ENCODE measurements around the gene TMEM132C. TPM values are rescaled to one million over a fixed set of nuclear protein-coding genes. Genes with fewer than 3 reads are reported as not detected.

The TMEM132C gene
- total and polyA plus RNA-seq, 2 of the 4 experiments (the other 2 are of a cell fraction) = not detected

DNA sequence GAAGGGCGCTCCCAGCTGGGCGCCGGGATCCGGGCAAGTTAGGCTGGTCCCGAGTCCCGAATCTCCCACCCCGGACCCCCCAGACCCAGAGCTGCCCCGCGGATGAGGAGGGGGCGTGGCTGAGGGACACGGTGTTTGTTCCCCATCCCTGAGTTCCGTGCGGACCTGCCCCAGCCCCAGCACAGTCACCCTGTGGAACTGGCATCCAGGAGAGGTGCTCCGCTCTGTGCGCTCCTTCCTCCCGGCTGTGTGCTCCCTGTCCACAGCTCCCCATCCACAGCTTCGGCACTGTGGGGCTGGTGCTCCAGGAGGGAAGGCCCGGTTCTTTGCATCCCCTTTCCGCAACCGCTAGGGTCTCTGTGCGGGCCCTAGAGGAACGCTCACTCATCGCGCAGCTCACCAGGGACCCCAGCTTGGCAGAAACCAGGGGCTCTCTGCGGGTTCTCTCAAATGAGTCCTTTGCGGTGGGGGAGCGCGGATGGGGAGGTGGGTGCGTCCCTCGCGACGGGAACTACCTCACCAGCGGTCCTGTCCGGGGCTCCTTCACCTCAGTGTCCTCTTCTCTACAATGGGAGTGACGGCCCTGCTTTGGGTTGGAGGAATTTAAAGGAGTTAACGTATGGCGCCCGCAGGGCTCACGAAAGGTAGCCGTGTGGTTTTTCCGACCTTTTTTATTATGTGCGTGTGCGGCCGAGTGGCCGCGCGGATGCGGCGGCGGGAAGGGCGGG is 845 bp downstream of the TMEM132C start:
- Histone ChIP-seq H3K14ac (replicated peaks; ENCODE audit: low read depth, low read length) (no peak overlapping the region), H3K4me2 (ENCODE audit: low read depth, low read length) (no peak overlapping the region), H2BK5ac (ENCODE audit: low read depth, low read length, poor library complexity, severe bottlenecking) (no peak overlapping the region), H2AK5ac (ENCODE audit: low read depth, low read length) (no peak overlapping the region), H2AFZ (replicated peaks; ENCODE audit: low read length, poor library complexity) (no peak overlapping the region), H4K91ac (ENCODE audit: insufficient read depth, low read depth, low read length) (no peak overlapping the region), H3K27ac (ENCODE audit: insufficient read depth, low read length) (no peak overlapping the region), H2BK20ac (ENCODE audit: low read depth, low read length) (no peak overlapping the region), H2AK9ac (replicated peaks; ENCODE audit: low read depth, low read length, poor library complexity) (no peak overlapping the region), H3K23ac (ENCODE audit: low read depth, low read length) (no peak overlapping the region), H3K9me3 (ENCODE audit: control insufficient read depth, insufficient read depth, low read length) (peaks cover 17% of the 10 kb centered on the region), H4K8ac (ENCODE audit: low read depth in 2 of 2, low read length in 2 of 2) (no peak overlapping the region), H3K79me1 (ENCODE audit: low read depth in 1 of 2, low read length in 2 of 2) (no peaks in the 10 kb centered on the region), H4K5ac (ENCODE audit: low read depth, low read length) (no peak overlapping the region), H3K36me3 (ENCODE audit: control insufficient read depth, insufficient read depth, low read length) (no peaks in the 10 kb centered on the region), H3K4me3 (ENCODE audit: insufficient read depth, low read depth, low read length) (no peak overlapping the region), H2BK15ac (ENCODE audit: low read depth, low read length) (no peak overlapping the region), H2BK120ac (ENCODE audit: low read depth, low read length) (no peak overlapping the region), H3K4ac (ENCODE audit: low read depth, low read length) (no peak overlapping the region), H3K9ac (ENCODE audit: low read depth, low read length) (no peak overlapping the region), H3K56ac (ENCODE audit: extremely low read depth, insufficient read depth, low read length) (no peak overlapping the region), H3K18ac (ENCODE audit: low read depth, low read length) (no peak overlapping the region), H3K4me1 (ENCODE audit: control insufficient read depth, insufficient read depth, low read length) (no peaks in the 10 kb centered on the region), H3K27me3 (ENCODE audit: control insufficient read depth, insufficient read depth, low read length) (no peaks in the 10 kb centered on the region), H4K20me1 (ENCODE audit: insufficient read depth, low read length) (no peaks in the 10 kb centered on the region), H3K9me1 (ENCODE audit: insufficient read depth, low read length) (no peaks in the 10 kb centered on the region)
- ChIA-PET CTCF (no interaction called here), POLR2A (ENCODE audit: unreplicated experiment) (no interaction called here)
- intact Hi-C loops (cut with micrococcal nuclease) = no loop called here
- WGBS, 2 experiments (ENCODE audit: extremely low coverage in 2 of 2, insufficient read length in 1 of 2) = 3% methylated on average over 8 of the region's 51 CpGs; no CpG with 5 or more reads in 1 of the 2 experiments
- ATAC-seq (ENCODE audit: low read depth) = no peak
- dilution Hi-C loops (cut with HindIII; ENCODE audit: low sequenced_read_pairs, unreplicated experiment) = no loop called here
- in situ Hi-C loops (cut with MboI; ENCODE audit: low sequenced_read_pairs) = no loop called here
- TF ChIP-seq RCOR1 (IDR thresholded peaks at IDR 0.05; ENCODE audit: insufficient replicate concordance, low read length) = no peak
- no peak for TF ChIP-seq MAZ (IDR thresholded peaks at IDR 0.05; ENCODE audit: borderline replicate concordance, low read depth, low read length)
- TF ChIP-seq, protein P1, sequence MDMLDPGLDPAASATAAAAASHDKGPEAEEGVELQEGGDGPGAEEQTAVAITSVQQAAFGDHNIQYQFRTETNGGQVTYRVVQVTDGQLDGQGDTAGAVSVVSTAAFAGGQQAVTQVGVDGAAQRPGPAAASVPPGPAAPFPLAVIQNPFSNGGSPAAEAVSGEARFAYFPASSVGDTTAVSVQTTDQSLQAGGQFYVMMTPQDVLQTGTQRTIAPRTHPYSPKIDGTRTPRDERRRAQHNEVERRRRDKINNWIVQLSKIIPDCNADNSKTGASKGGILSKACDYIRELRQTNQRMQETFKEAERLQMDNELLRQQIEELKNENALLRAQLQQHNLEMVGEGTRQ (IDR thresholded peaks at IDR 0.05; ENCODE audit: low read depth, low read length) = no peak
- no peak for TF ChIP-seq SMC3 (IDR thresholded peaks at IDR 0.05; ENCODE audit: low read depth, low read length)
- no peak for TF ChIP-seq NFE2L2 (IDR thresholded peaks at IDR 0.05; ENCODE audit: low read depth, low read length)
- no peak for TF ChIP-seq RAD21 (IDR thresholded peaks at IDR 0.05; ENCODE audit: low read length)
- TF ChIP-seq, protein P2, sequence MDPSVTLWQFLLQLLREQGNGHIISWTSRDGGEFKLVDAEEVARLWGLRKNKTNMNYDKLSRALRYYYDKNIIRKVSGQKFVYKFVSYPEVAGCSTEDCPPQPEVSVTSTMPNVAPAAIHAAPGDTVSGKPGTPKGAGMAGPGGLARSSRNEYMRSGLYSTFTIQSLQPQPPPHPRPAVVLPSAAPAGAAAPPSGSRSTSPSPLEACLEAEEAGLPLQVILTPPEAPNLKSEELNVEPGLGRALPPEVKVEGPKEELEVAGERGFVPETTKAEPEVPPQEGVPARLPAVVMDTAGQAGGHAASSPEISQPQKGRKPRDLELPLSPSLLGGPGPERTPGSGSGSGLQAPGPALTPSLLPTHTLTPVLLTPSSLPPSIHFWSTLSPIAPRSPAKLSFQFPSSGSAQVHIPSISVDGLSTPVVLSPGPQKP (IDR thresholded peaks at IDR 0.05; ENCODE audit: borderline replicate concordance, low read depth, low read length) = no peak
- no peak for TF ChIP-seq POLR2A (IDR thresholded peaks at IDR 0.05; ENCODE audit: low read depth, low read length)
- TF ChIP-seq MXI1 (IDR thresholded peaks at IDR 0.05; ENCODE audit: borderline replicate concordance, low read depth, low read length) = no peak
- no peak for TF ChIP-seq MAFK (IDR thresholded peaks at IDR 0.05; ENCODE audit: low read depth, low read length)
- TF ChIP-seq FOS (IDR thresholded peaks at IDR 0.05; ENCODE audit: low read depth, low read length) = no peak
- no peak for TF ChIP-seq CEBPB (IDR thresholded peaks at IDR 0.05; ENCODE audit: low read depth, low read length)
- no peak for TF ChIP-seq CHD1 (IDR thresholded peaks at IDR 0.05; ENCODE audit: low read depth, low read length)
- no peak for TF ChIP-seq BHLHE40 (IDR thresholded peaks at IDR 0.05; ENCODE audit: low read depth, low read length)
- TF ChIP-seq RFX5 (IDR thresholded peaks at IDR 0.05; ENCODE audit: low read depth, low read length) = no peak
- TF ChIP-seq, protein P3, sequence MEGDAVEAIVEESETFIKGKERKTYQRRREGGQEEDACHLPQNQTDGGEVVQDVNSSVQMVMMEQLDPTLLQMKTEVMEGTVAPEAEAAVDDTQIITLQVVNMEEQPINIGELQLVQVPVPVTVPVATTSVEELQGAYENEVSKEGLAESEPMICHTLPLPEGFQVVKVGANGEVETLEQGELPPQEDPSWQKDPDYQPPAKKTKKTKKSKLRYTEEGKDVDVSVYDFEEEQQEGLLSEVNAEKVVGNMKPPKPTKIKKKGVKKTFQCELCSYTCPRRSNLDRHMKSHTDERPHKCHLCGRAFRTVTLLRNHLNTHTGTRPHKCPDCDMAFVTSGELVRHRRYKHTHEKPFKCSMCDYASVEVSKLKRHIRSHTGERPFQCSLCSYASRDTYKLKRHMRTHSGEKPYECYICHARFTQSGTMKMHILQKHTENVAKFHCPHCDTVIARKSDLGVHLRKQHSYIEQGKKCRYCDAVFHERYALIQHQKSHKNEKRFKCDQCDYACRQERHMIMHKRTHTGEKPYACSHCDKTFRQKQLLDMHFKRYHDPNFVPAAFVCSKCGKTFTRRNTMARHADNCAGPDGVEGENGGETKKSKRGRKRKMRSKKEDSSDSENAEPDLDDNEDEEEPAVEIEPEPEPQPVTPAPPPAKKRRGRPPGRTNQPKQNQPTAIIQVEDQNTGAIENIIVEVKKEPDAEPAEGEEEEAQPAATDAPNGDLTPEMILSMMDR (conservative IDR thresholded peaks at IDR 0.05; ENCODE audit: low read depth, low read length) = no peak
- no peak for DNase-seq
- BruUV-seq (replicated peaks) = no TSS peak

All from IMR-90 (cell line).